Colonic mucosa (tissue), 4 donors: Measurements from ENCODE around the gene ARID4B. TPM values are rescaled to one million over a fixed set of nuclear protein-coding genes. Genes with fewer than 3 reads are reported as not detected.

Source experiments
- DNase-seq: peaks from one replicate; pipeline ENCODE4 v3.0.0-alpha.2; 2020
- H3K27ac ChIP-seq: fragments of 200-600 bp; one replicate; pipeline ENCODE4 v1.8.0; 2021
- H3K27me3 ChIP-seq: fragments of 200-600 bp; one replicate; pipeline ENCODE4 v1.8.0; 2021
- H3K36me3 ChIP-seq: fragments of 200-600 bp; one replicate; pipeline ENCODE4 v1.8.0; 2021
- H3K4me1 ChIP-seq: fragments of 200-600 bp; one replicate; pipeline ENCODE4 v1.8.0; 2021; ENCODE audit warnings: mild to moderate bottlenecking
- H3K4me3 ChIP-seq: fragments of 200-600 bp; one replicate; pipeline ENCODE4 v1.8.0; 2021
- H3K9ac ChIP-seq, 2 donors: one replicate each; pipeline ENCODE4 v1.7.0; 2013; ENCODE audit warnings: control low read depth in 2 of 2, low read depth in 2 of 2, low read length in 2 of 2
- H3K9me3 ChIP-seq: fragments of 200-600 bp; one replicate; pipeline ENCODE4 v1.8.0; 2021
- intact Hi-C: fragments of 100-400 bp; cut with DNase I; formaldehyde crosslinking; loops from one replicate; pipeline ENCODE4 v1.14.1; 2022
- total RNA-seq, 2 donors: library from RNA; stranded (reverse); fragmentation: NEBNext Ultra II Directional in 1 of 2; extraction: Animal tissue kit (Norgen Biotek cat#: 25700) in 1 of 2; gene quantifications; one replicate each; pipeline ENCODE4 v1.2.1, GENCODE V29; 2021
- TF ChIP-seq, protein P1 (sequence below): fragments of 200-600 bp; IDR thresholded peaks from one replicate; pipeline ENCODE4 v1.8.0; 2022; ENCODE audit warnings: antibody characterized with exemption, mild to moderate bottlenecking
- donor health status: healthy.
- donor health status: DM: no; HTN: no; CAD: no.
- donor health status: DM: no; HTN: no; CAD: no.

Gene ARID4B
- total RNA-seq, 2 donors from 2014 or later: 27.0 to 31.0 TPM

DNA sequence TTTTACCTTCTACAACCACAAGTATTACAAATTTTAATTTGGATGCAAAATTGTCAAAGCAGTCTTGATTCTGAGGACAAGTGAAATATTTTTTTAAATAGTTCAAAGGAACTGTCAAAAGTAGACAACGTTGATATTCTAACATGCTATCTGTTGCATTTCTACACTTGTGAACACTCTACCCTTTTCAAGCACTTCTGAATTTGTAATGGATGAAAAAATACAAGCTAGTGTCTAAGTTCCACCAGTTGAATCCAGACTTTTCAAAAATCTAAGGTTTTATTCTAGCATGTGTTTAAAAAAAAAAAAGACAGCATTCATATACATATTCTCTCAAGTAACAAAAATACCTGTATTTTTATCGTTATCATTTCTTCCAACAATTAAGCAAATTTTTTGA lies 2.1 kb downstream of the ARID4B start:
- H3K27ac ChIP-seq: no peak overlapping the region
- H3K4me3 ChIP-seq: peak overlapping the region; percentile 93
- intact Hi-C loops: no loop called here
- H3K4me1 ChIP-seq: peaks cover 5% of the 10 kb centered on the region
- no peaks in the 10 kb centered on the region for H3K9me3 ChIP-seq
- H3K27me3 ChIP-seq: no peaks in the 10 kb centered on the region
- no peaks in the 10 kb centered on the region for H3K36me3 ChIP-seq
- TF ChIP-seq, protein P1, sequence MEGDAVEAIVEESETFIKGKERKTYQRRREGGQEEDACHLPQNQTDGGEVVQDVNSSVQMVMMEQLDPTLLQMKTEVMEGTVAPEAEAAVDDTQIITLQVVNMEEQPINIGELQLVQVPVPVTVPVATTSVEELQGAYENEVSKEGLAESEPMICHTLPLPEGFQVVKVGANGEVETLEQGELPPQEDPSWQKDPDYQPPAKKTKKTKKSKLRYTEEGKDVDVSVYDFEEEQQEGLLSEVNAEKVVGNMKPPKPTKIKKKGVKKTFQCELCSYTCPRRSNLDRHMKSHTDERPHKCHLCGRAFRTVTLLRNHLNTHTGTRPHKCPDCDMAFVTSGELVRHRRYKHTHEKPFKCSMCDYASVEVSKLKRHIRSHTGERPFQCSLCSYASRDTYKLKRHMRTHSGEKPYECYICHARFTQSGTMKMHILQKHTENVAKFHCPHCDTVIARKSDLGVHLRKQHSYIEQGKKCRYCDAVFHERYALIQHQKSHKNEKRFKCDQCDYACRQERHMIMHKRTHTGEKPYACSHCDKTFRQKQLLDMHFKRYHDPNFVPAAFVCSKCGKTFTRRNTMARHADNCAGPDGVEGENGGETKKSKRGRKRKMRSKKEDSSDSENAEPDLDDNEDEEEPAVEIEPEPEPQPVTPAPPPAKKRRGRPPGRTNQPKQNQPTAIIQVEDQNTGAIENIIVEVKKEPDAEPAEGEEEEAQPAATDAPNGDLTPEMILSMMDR: no peak
- DNase-seq: no peak
- peak overlapping the region in 1 of 2 donors; percentile 96 for H3K9ac ChIP-seq

DNA sequence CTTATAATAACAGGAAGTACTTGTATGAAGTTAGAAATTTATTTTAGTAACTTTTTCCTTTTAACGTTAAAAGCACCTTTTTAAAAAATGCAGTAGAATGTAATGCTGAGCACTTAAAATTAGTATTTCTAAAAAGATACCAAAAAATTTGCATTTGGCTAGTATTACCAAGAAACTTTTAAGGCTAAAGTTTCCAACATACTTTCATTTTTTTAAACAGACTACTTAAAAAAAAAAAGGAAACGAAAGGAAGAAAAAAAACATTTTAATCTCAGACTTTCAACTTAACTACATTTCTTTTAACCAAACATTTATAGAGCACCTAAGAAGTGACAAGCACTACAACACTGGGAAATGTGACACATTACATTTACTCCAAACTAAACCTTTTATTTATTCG lies 2.8 kb downstream of the ARID4B start:
- Histone ChIP-seq H3K9ac (no peak overlapping the region), H3K27ac (no peak overlapping the region), H3K9me3 (no peaks in the 10 kb centered on the region), H3K4me3 (no peak overlapping the region), H3K4me1 (peaks cover 5% of the 10 kb centered on the region), H3K27me3 (no peaks in the 10 kb centered on the region), H3K36me3 (no peaks in the 10 kb centered on the region)
- intact Hi-C loops: no loop called here
- TF ChIP-seq, protein P1: no peak
- no peak for DNase-seq

DNA sequence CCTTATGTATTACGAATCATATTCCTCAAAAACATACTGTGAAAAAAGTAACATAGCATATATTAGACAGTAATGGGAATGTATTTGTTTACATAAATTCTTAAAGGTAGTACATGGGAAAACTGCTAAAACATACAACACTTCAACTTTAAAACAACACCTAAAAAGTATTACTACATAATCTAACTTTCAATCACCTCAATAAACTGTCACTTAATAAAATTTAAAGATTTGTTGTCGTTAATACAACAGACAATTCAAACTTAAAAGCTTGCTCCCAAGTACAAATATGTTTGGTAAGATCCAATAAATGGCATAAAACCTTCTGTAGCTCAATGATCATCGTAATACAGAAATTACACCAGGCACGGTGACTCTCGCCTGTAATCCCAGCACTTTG lies 3.7 kb downstream of the ARID4B start:
- no peak overlapping the region for H3K4me3 ChIP-seq
- H3K36me3 ChIP-seq: no peaks in the 10 kb centered on the region
- TF ChIP-seq, protein P1: no peak
- intact Hi-C loops: no loop called here
- no peaks in the 10 kb centered on the region for H3K27me3 ChIP-seq
- no peak overlapping the region for H3K27ac ChIP-seq
- H3K9me3 ChIP-seq: no peaks in the 10 kb centered on the region
- no peak overlapping the region for H3K9ac ChIP-seq
- DNase-seq: no peak
- peaks cover 5% of the 10 kb centered on the region for H3K4me1 ChIP-seq

DNA sequence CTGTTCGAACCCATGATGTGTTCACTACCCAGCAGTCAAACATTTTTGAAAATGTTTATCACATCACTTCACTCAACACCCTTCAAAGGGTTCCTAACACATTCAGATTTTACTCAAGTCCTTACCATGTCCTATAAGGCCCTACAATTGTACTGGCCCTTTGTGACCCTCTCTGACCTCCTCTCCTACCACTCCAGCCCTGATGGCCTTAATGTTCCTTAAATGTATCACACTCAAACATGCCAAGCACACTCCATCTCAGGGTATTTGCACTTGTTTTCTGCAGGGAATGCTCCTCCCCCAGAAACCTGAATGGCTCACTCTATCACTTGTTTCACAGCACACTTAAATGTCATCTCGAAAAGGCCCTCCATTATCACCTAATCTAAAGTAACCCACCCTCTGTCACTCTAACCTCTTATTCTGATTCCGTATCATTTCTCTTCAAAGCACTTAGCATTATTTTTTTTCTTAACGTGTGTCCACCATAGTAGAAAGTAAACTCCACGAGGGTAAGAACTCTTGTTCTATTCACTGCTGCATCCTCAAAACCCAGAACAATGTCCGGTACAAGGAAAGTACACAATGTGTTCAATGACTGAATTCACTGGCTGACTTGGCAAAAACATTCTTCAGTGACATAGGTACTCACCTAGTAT lies 7.3 kb downstream of the ARID4B start:
- Histone ChIP-seq H3K9me3 (no peaks in the 10 kb centered on the region), H3K27me3 (no peaks in the 10 kb centered on the region), H3K9ac (no peak overlapping the region), H3K4me3 (no peak overlapping the region), H3K36me3 (no peaks in the 10 kb centered on the region), H3K27ac (no peak overlapping the region), H3K4me1 (peaks cover 3% of the 10 kb centered on the region)
- intact Hi-C loops: no loop called here
- DNase-seq: no peak
- TF ChIP-seq, protein P1: no peak

DNA sequence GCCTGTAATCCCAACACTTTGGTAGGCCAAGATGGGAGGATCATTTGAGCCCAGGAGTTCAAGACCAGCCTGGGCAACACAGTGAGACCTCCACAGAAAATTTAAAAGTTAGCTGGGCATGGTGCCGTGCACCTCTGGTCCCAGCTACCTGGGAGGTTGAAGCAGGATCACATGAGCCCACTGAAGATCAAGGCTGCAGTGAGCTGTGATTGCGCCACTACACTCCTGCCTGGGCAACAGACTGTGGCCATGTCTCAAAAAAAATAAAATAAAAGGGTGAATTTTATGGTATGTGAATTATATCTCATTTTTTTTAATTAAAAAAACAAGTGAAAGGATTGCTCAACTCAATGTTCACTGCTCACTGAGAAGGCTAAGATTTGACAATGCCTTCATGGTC lies 8.7 kb downstream of the ARID4B start:
- H3K4me3 ChIP-seq: no peak overlapping the region
- H3K4me1 ChIP-seq: no peaks in the 10 kb centered on the region
- H3K27ac ChIP-seq: no peak overlapping the region
- intact Hi-C loops: no loop called here
- H3K36me3 ChIP-seq: no peaks in the 10 kb centered on the region
- TF ChIP-seq, protein P1: no peak
- H3K9me3 ChIP-seq: no peaks in the 10 kb centered on the region
- DNase-seq: no peak
- no peak overlapping the region for H3K9ac ChIP-seq
- no peaks in the 10 kb centered on the region for H3K27me3 ChIP-seq
